NB4 (cell line): Measurements from ENCODE around the gene RAI14.
"Not testable (repeated sequence)": the region's sequence is repeated elsewhere in the genome, so short reads cannot be mapped to it uniquely, and the experiment has no call there.

Experiments
- MYC ChIP-seq: IDR thresholded peaks from 2 replicates; pipeline ENCODE4 v1.6.1; 2011; ENCODE audit warnings: low read depth, low read length
- POLR2A ChIP-seq: IDR thresholded peaks from 2 replicates; pipeline ENCODE4 v1.6.1; 2011; ENCODE audit warnings: mild to moderate bottlenecking; ENCODE audit not compliant: insufficient read length; ENCODE audit errors: extremely low read depth
- TF ChIP-seq, protein P1 (sequence below): IDR thresholded peaks from one replicate; pipeline ENCODE4 v1.5.1; 2012; ENCODE audit warnings: low read depth, low read length
- TF ChIP-seq, protein P2 (sequence below): IDR thresholded peaks from 2 replicates; pipeline ENCODE4 v1.6.1; 2011; ENCODE audit warnings: low read depth, low read length

DNA sequence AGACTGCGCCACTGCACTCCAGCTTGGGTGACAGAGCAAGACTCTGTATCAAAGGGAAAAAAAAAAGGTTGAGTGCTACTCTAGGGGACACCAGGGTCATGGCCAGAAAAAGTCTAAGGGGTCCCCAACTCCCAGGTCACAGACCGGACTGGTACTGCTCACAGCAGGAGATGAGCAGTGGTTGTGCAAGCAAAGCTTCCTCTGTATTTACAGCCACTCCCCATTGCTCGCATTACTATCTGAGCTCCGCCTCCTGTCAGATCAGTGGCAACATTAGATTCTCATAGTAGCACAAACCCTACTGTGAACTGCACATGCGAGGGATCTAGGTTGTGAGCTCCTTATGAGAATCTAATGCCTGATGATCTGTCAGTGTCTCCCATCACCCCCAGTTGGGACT, 103.1 kb downstream of the RAI14 start:
- TF ChIP-seq, protein P1, sequence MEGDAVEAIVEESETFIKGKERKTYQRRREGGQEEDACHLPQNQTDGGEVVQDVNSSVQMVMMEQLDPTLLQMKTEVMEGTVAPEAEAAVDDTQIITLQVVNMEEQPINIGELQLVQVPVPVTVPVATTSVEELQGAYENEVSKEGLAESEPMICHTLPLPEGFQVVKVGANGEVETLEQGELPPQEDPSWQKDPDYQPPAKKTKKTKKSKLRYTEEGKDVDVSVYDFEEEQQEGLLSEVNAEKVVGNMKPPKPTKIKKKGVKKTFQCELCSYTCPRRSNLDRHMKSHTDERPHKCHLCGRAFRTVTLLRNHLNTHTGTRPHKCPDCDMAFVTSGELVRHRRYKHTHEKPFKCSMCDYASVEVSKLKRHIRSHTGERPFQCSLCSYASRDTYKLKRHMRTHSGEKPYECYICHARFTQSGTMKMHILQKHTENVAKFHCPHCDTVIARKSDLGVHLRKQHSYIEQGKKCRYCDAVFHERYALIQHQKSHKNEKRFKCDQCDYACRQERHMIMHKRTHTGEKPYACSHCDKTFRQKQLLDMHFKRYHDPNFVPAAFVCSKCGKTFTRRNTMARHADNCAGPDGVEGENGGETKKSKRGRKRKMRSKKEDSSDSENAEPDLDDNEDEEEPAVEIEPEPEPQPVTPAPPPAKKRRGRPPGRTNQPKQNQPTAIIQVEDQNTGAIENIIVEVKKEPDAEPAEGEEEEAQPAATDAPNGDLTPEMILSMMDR = not testable (repeated sequence)
- not testable (repeated sequence) for TF ChIP-seq POLR2A, MYC
- TF ChIP-seq, protein P2, sequence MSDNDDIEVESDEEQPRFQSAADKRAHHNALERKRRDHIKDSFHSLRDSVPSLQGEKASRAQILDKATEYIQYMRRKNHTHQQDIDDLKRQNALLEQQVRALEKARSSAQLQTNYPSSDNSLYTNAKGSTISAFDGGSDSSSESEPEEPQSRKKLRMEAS = not testable (repeated sequence)
